Ishikawa (cell line): ENCODE data around the gene USP7.

Experiments used
- CREB1 ChIP-seq: IDR thresholded peaks from 2 replicates; pipeline ENCODE4 v1.6.1; 2012; ENCODE audit warnings: low read depth
- EGR1 ChIP-seq: IDR thresholded peaks from 2 replicates; pipeline ENCODE4 v1.6.1; 2012
- EP300 ChIP-seq: IDR thresholded peaks from 2 replicates; pipeline ENCODE4 v1.6.1; 2012; ENCODE audit warnings: borderline replicate concordance
- FOXM1 ChIP-seq: IDR thresholded peaks from 2 replicates; pipeline ENCODE4 v1.6.1; 2012; ENCODE audit warnings: low read depth, borderline replicate concordance
- RAD21 ChIP-seq: IDR thresholded peaks from 2 replicates; pipeline ENCODE4 v1.6.1; 2012; ENCODE audit warnings: low read depth
- TCF12 ChIP-seq: IDR thresholded peaks from 2 replicates; pipeline ENCODE4 v1.6.1; 2012; ENCODE audit warnings: low read depth
- USF1 ChIP-seq: IDR thresholded peaks from 2 replicates; pipeline ENCODE4 v1.6.1; 2012
- YY1 ChIP-seq: IDR thresholded peaks from 2 replicates; pipeline ENCODE4 v1.6.1; 2012; ENCODE audit warnings: low read depth
- TF ChIP-seq, protein P1 (sequence below): IDR thresholded peaks from 2 replicates; pipeline ENCODE4 v1.6.1; 2012; ENCODE audit warnings: low read depth, mild to moderate bottlenecking
- TF ChIP-seq, protein P2 (sequence below): IDR thresholded peaks from 2 replicates; pipeline ENCODE4 v1.6.1; 2012

DNA sequence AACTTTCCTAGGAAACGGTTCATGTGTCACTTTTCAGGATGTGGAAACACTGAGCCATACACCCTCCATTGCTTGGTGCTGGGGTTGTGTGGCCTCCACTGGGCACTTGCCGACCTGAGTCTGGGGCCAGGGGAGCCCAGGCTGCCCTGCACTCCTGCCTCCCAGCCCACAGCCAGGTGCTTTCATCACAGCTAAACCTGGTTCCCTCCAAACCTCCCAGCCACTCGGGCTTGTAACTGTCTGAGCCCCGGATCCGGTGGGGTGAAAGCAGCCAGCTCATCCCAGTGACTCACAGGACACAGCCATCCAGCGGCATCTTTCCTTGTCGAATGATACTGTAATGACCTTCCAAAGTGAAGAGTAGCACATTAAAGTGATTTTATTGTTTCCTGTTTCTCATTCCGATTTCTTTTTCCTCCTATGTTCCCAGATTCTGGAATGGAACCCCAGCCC is 114.7 kb downstream of the USP7 start:
- TF ChIP-seq, protein P1, sequence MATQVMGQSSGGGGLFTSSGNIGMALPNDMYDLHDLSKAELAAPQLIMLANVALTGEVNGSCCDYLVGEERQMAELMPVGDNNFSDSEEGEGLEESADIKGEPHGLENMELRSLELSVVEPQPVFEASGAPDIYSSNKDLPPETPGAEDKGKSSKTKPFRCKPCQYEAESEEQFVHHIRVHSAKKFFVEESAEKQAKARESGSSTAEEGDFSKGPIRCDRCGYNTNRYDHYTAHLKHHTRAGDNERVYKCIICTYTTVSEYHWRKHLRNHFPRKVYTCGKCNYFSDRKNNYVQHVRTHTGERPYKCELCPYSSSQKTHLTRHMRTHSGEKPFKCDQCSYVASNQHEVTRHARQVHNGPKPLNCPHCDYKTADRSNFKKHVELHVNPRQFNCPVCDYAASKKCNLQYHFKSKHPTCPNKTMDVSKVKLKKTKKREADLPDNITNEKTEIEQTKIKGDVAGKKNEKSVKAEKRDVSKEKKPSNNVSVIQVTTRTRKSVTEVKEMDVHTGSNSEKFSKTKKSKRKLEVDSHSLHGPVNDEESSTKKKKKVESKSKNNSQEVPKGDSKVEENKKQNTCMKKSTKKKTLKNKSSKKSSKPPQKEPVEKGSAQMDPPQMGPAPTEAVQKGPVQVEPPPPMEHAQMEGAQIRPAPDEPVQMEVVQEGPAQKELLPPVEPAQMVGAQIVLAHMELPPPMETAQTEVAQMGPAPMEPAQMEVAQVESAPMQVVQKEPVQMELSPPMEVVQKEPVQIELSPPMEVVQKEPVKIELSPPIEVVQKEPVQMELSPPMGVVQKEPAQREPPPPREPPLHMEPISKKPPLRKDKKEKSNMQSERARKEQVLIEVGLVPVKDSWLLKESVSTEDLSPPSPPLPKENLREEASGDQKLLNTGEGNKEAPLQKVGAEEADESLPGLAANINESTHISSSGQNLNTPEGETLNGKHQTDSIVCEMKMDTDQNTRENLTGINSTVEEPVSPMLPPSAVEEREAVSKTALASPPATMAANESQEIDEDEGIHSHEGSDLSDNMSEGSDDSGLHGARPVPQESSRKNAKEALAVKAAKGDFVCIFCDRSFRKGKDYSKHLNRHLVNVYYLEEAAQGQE = no peak
- TF ChIP-seq CREB1 (no peak), YY1 (no peak), RAD21 (no peak), EP300 (no peak), USF1 (no peak), TCF12 (no peak), EGR1 (no peak), FOXM1 (no peak)
- TF ChIP-seq, protein P2, sequence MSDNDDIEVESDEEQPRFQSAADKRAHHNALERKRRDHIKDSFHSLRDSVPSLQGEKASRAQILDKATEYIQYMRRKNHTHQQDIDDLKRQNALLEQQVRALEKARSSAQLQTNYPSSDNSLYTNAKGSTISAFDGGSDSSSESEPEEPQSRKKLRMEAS = no peak
